K562 (cell line): ENCODE measurements around the gene SYNJ2. TPM values are rescaled to one million over a fixed set of nuclear protein-coding genes. Genes with fewer than 3 reads are reported as not detected.

ENCODE experiments used
- ARID1B ChIP-seq: fragments of 450-650 bp; IDR thresholded peaks from 2 replicates; pipeline ENCODE4 v1.6.1; 2016; ENCODE audit warnings: antibody characterized with exemption, mild to moderate bottlenecking, inconsistent platforms
- CAMTA2 ChIP-seq: fragments of 250-450 bp; sonication (Bioruptor Pico); conservative IDR thresholded peaks from 2 replicates; pipeline ENCODE4 v1.5.1; 2022
- CREM ChIP-seq: IDR thresholded peaks from 2 replicates; pipeline ENCODE4 v1.6.1; 2014; ENCODE audit warnings: antibody characterized with exemption, low read depth
- CXXC5 ChIP-seq: fragments of 250-450 bp; sonication (Bioruptor Pico); IDR thresholded peaks from 2 replicates; pipeline ENCODE4 v1.8.0; 2022; ENCODE audit warnings: inconsistent platforms, mild to moderate bottlenecking, moderate library complexity
- EP400 ChIP-seq: fragments of 450-650 bp; IDR thresholded peaks from 2 replicates; pipeline ENCODE4 v1.6.1; 2017; ENCODE audit warnings: antibody characterized with exemption, mild to moderate bottlenecking, moderate library complexity
- FOXK1 ChIP-seq: sonication (generic); formaldehyde crosslinking; IDR thresholded peaks from 2 replicates; pipeline ENCODE4 v1.8.0; 2022; ENCODE audit warnings: missing genetic modification reagents, mild to moderate bottlenecking, borderline replicate concordance
- HDGF ChIP-seq: fragments of 450-650 bp; IDR thresholded peaks from 2 replicates; pipeline ENCODE4 v1.6.1; 2016
- HES1 ChIP-seq: fragments of 450-650 bp; IDR thresholded peaks from 2 replicates; pipeline ENCODE4 v1.6.1; 2016; ENCODE audit warnings: low read depth, mild to moderate bottlenecking, moderate library complexity
- IRF1 ChIP-seq: sonication (generic); formaldehyde crosslinking; IDR thresholded peaks from 2 replicates; pipeline ENCODE4 v1.8.0; 2022; ENCODE audit warnings: missing genetic modification reagents, mild to moderate bottlenecking, borderline replicate concordance
- L3MBTL2 ChIP-seq: fragments of 450-650 bp; IDR thresholded peaks from 2 replicates; pipeline ENCODE4 v1.6.1; 2016; ENCODE audit warnings: mild to moderate bottlenecking, moderate library complexity
- NFIX ChIP-seq: fragments of 250-450 bp; sonication (Bioruptor Pico); IDR thresholded peaks from 2 replicates; pipeline ENCODE4 v1.4.0; 2020; ENCODE audit warnings: low read depth, mild to moderate bottlenecking, moderate library complexity
- POLR2AphosphoS2 ChIP-seq: IDR thresholded peaks from 2 replicates; pipeline ENCODE4 v1.6.1; 2012; ENCODE audit warnings: low read length, improper control_type of control experiment
- RCOR1 ChIP-seq, 2 experiments: IDR thresholded peaks; 2 replicates each; pipeline ENCODE4 v1.6.1; 2012; ENCODE audit warnings: low read depth in 2 of 2, low read length in 2 of 2, borderline replicate concordance in 1 of 2, improper control_type of control experiment in 1 of 2
- SIN3B ChIP-seq: fragments of 450-650 bp; IDR thresholded peaks from 2 replicates; pipeline ENCODE4 v1.6.1; 2017; ENCODE audit warnings: low read depth, mild to moderate bottlenecking, moderate library complexity
- TAF1 ChIP-seq: IDR thresholded peaks from 2 replicates; pipeline ENCODE4 v1.6.1; 2011; ENCODE audit warnings: mild to moderate bottlenecking, low read length, moderate library complexity; ENCODE audit not compliant: insufficient read depth, control insufficient read depth, severe bottlenecking; ENCODE audit errors: extremely low read depth
- UBTF ChIP-seq, 2 experiments: IDR thresholded peaks; 2 replicates each; pipeline ENCODE4 v1.6.1; 2012; ENCODE audit warnings: improper control_type of control experiment in 2 of 2, low read depth in 2 of 2, low read length in 2 of 2, borderline replicate concordance in 1 of 2
- ZNF3 ChIP-seq: fragments of 250-450 bp; sonication (Bioruptor Pico); IDR thresholded peaks from 2 replicates; pipeline ENCODE4 v1.5.0; 2021; ENCODE audit warnings: mild to moderate bottlenecking, moderate library complexity
- ZNF347 ChIP-seq: fragments of 450-650 bp; formaldehyde crosslinking; IDR thresholded peaks from 2 replicates; pipeline ENCODE4 v1.4.0; 2020; ENCODE audit warnings: low read depth, mild to moderate bottlenecking, moderate library complexity
- ZNF445 ChIP-seq: fragments of 250-450 bp; sonication (Bioruptor Pico); IDR thresholded peaks from 2 replicates; pipeline ENCODE4 v1.4.0; 2020; ENCODE audit warnings: low read depth, mild to moderate bottlenecking, moderate library complexity
- ZNF583 ChIP-seq: fragments of 250-450 bp; sonication (Bioruptor Pico); IDR thresholded peaks from 2 replicates; pipeline ENCODE4 v1.4.0; 2020
- ZNF592 ChIP-seq: fragments of 450-650 bp; IDR thresholded peaks from 2 replicates; pipeline ENCODE4 v1.6.1; 2017; ENCODE audit warnings: antibody characterized with exemption, mild to moderate bottlenecking
- ZNF75A ChIP-seq: fragments of 450-650 bp; formaldehyde crosslinking; IDR thresholded peaks from 2 replicates; pipeline ENCODE4 v1.4.0; 2020; ENCODE audit warnings: mild to moderate bottlenecking
- ZNF76 ChIP-seq: fragments of 250-450 bp; sonication (Bioruptor Pico); IDR thresholded peaks from 2 replicates; pipeline ENCODE4 v1.4.0; 2020; ENCODE audit warnings: mild to moderate bottlenecking, moderate library complexity, borderline replicate concordance
- polyA plus RNA-seq, 8 experiments: library from polyadenylated mRNA; depleted of rRNA in 4 of 8; stranded (reverse) in 5 of 8; unstranded in 3 of 8; fragments of >200 nt; fragmentation: Nextera tagmentation in 2 of 8; fragmentation: Illumina TruSeq in 1 of 8; extraction: Ambion mirVana in 2 of 8; extraction: Trizol in 1 of 8; gene quantifications; 2 replicates each; pipeline versions ENCODE4 v1.2.1 to v1.2.3, GENCODE V29; 2011 to 2014; ENCODE audit warnings: inconsistent platforms in 1 of 8, missing spikeins in 1 of 8
- total RNA-seq, 7 experiments: library from RNA; depleted of rRNA in 6 of 7; stranded (reverse); fragments of >200 nt in 6 of 7; fragmentation: Illumina TruSeq in 2 of 7; extraction: Trizol in 2 of 7; gene quantifications; 2 replicates each; pipeline versions ENCODE4 v1.2.1 to v1.2.3, GENCODE V29; 2011 to 2021; ENCODE audit warnings: low replicate concordance in 1 of 7

The SYNJ2 gene
- total and polyA plus RNA-seq, 9 of the 15 experiments (the other 6 are each of a cell fraction or from before 2014, with no cell fraction given) = 3.0 to 27.7 (median 17.8) TPM

- TF ChIP-seq HES1 (no peak), TAF1 (no peak), UBTF (IDR thresholded peaks at IDR 0.05; ENCODE audit: borderline replicate concordance in 1 of 2, low read depth in 2 of 2, low read length in 2 of 2) (no peak), ZNF592 (peak; percentile 78), NFIX (CRISPR knock-in tag) (no peak), IRF1 (CRISPR knock-in tag) (no peak), ZNF76 (CRISPR knock-in tag) (no peak), POLR2AphosphoS2 (no peak), SIN3B (no peak), ZNF583 (CRISPR knock-in tag) (no peak), CREM (0 out of 2 replicates have a peak, but pooled peaks have one; percentile 9), EP400 (peak; percentile 35; the same call in 1 of the 2 replicates), CAMTA2 (CRISPR knock-in tag) (no peak), CXXC5 (0 out of 2 replicates have a peak, but pooled peaks have one; percentile 18), ARID1B (peak; percentile 54; the same call in 1 of the 2 replicates), HDGF (no peak), L3MBTL2 (peak; percentile 65), ZNF347 (CRISPR knock-in tag) (no peak), ZNF75A (CRISPR knock-in tag) (no peak), ZNF445 (CRISPR knock-in tag) (no peak), RCOR1 (IDR thresholded peaks at IDR 0.05; ENCODE audit: borderline replicate concordance in 1 of 2, low read depth in 2 of 2, low read length in 2 of 2) (no peak), FOXK1 (CRISPR knock-in tag) (no peak), ZNF3 (CRISPR knock-in tag) (no peak)
Measured at GRCh38 chr6:158121335-158121734, 139.7 kb downstream of the SYNJ2 start (continued).
